ENCODE measurements around the gene HOXD4.

- TF ChIP-seq REST (IDR thresholded peaks at IDR 0.05; ENCODE audit: low read depth) (no peak), SRF (IDR thresholded peaks at IDR 0.05; ENCODE audit: low read depth) (no peak), RAD21 (IDR thresholded peaks at IDR 0.05; ENCODE audit: low read depth) (peak; percentile 98), POLR2A (IDR thresholded peaks at IDR 0.05; ENCODE audit: borderline replicate concordance, extremely low read depth, insufficient read depth, insufficient read length) (no peak), CTCF (IDR thresholded peaks at IDR 0.05 in 2 of 3, conservative IDR thresholded peaks at IDR 0.05 in 1 of 3; ENCODE audit: borderline replicate concordance in 1 of 3, insufficient read depth in 1 of 3, low read depth in 2 of 3, low read length in 2 of 3) (peak; percentile 83 to 97 (median 86)), ATF3 (IDR thresholded peaks at IDR 0.05) (no peak), POLR2AphosphoS5 (IDR thresholded peaks at IDR 0.05; ENCODE audit: low read depth, low read length) (0 out of 2 replicates have a peak, but pooled peaks have one; percentile 20), EZH2 (IDR thresholded peaks at IDR 0.05) (no peak), MAX (IDR thresholded peaks at IDR 0.05) (peak; percentile 67), EZH2phosphoT487 (IDR thresholded peaks at IDR 0.05; ENCODE audit: borderline replicate concordance) (no peak), TCF7L2 (IDR thresholded peaks at IDR 0.05; ENCODE audit: borderline replicate concordance, extremely low read depth, insufficient read depth, insufficient read length) (no peak), YY1 (IDR thresholded peaks at IDR 0.05; ENCODE audit: extremely low read depth, insufficient replicate concordance, low read depth, low read length) (no peak), ZNF274 (IDR thresholded peaks at IDR 0.05; ENCODE audit: low read depth, low read length) (no peak)
Measured at GRCh38 chr2:176140513-176141317, 10.6 kb upstream of the HOXD4 start.
